ENCODE data around the gene FAM170B. TPM values are rescaled to one million over a fixed set of nuclear protein-coding genes. Genes with fewer than 3 reads are reported as not detected.

The FAM170B gene
- total RNA-seq, 1 experiment from 2014 or later: not detected

DNA sequence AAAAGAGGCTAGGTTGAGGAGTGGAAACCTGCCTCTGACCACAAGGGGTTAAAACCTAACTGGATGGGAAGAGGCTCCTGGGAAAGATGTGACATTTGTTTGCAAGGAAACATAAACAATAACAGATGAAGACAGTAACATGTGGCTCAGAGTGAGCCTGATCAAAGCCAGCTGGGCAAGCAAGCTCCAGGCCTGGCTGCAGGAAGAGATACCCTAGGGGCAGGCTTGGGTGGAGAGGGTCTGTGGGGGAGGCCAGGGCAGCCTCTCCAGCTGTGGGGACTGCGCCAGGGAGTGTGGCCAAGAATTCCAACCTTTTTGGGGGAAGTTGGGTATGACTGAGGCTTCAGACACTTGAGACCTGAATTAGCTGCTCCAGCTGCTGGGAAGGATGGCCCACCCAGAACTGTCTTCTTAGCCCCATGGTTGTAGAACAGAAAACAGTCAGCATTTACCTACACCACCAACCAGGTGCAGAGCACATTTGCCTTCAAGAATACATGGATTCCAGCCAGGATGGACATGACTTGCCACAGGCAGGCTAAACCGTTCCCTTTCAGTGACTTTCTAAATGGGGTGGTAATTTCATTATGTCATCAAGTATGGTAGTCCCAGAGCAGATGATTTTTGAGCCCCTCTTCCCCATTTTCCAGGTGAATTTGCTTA lies 10.4 kb upstream of the FAM170B start (continued):
- no peak for TF ChIP-seq E2F5 (CRISPR knock-in tag; IDR thresholded peaks at IDR 0.05)
- TF ChIP-seq, protein P1, sequence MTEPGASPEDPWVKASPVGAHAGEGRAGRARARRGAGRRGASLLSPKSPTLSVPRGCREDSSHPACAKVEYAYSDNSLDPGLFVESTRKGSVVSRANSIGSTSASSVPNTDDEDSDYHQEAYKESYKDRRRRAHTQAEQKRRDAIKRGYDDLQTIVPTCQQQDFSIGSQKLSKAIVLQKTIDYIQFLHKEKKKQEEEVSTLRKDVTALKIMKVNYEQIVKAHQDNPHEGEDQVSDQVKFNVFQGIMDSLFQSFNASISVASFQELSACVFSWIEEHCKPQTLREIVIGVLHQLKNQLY (CRISPR knock-in tag; IDR thresholded peaks at IDR 0.05): no peak
- TF ChIP-seq EMX1 (CRISPR knock-in tag; IDR thresholded peaks at IDR 0.05): no peak

DNA sequence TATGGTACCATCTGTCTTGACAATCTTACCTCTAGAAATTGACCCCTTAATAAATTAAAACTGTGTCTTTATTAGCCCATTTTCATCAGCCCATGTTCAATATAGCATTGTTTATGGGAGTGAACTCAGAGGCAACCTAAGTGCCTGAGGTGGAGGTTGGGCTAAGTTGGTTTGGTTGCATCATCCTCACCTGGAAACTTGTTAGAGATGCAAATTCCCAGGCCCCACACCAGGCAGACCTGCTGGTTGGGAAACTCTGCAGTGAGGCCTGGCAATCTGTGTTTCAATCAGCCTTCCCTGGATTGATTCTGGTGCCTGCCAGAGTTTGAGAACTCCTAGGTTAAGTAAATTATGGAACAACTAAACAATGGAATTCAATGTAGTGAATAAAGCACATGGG lies 9.4 kb upstream of the FAM170B start:
- peaks cover 25% of the 10 kb centered on the region for H3K4me1 Mint-ChIP-seq
- peak overlapping the region; percentile 71 for H3K27ac Mint-ChIP-seq
- DNase-seq (ENCODE audit: low spot score) (peak; percentile 46), ATAC-seq (peak; percentile 93)
- POLR2A ChIA-PET: no interaction called here
- CTCF ChIA-PET: interaction anchor here (1.0 kb wide), 1 partner anchor 18 kb away, joined by 3 read pairs; no protein-coding TSS in a partner anchor
- peaks cover 20% of the 10 kb centered on the region for H3K9me3 Mint-ChIP-seq
- peaks cover 5% of the 10 kb centered on the region for H3K36me3 Mint-ChIP-seq
- TF ChIP-seq ZNF317 (CRISPR knock-in tag; IDR thresholded peaks at IDR 0.05; ENCODE audit: borderline replicate concordance, low read depth) (no peak), MAX (CRISPR knock-in tag; IDR thresholded peaks at IDR 0.05) (peak; percentile 33; the same call in 1 of the 2 replicates), JUN (CRISPR knock-in tag; IDR thresholded peaks at IDR 0.05) (no peak), FOXK1 (CRISPR knock-in tag; IDR thresholded peaks at IDR 0.05) (no peak), ZNF396 (CRISPR knock-in tag; IDR thresholded peaks at IDR 0.05; ENCODE audit: borderline replicate concordance) (no peak), ZNF263 (CRISPR knock-in tag; IDR thresholded peaks at IDR 0.05; ENCODE audit: low read depth) (no peak), ATF3 (CRISPR knock-in tag; conservative IDR thresholded peaks at IDR 0.05) (peak; percentile 72; the same call in 1 of the 2 replicates)
- TF ChIP-seq, protein P2, sequence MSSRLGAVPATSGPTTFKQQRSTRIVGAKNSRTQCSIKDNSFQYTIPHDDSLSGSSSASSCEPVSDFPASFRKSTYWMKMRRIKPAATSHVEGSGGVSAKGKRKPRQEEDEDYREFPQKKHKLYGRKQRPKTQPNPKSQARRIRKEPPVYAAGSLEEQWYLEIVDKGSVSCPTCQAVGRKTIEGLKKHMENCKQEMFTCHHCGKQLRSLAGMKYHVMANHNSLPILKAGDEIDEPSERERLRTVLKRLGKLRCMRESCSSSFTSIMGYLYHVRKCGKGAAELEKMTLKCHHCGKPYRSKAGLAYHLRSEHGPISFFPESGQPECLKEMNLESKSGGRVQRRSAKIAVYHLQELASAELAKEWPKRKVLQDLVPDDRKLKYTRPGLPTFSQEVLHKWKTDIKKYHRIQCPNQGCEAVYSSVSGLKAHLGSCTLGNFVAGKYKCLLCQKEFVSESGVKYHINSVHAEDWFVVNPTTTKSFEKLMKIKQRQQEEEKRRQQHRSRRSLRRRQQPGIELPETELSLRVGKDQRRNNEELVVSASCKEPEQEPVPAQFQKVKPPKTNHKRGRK (CRISPR knock-in tag; IDR thresholded peaks at IDR 0.05; ENCODE audit: borderline replicate concordance): no peak
- H3K4me3 Mint-ChIP-seq: no peak overlapping the region
- H3K27me3 Mint-ChIP-seq (ENCODE audit: low read depth): no peaks in the 10 kb centered on the region

GRCh38 chr10:49141541-49142332 lies 7.9 kb upstream of the FAM170B start:
- POLR2A ChIA-PET: no interaction called here
- DNase-seq (ENCODE audit: low spot score) (no peak), ATAC-seq (no peak)
- Mint-ChIP-seq H3K27ac (no peak overlapping the region), H3K36me3 (0 out of 2 replicates have a peak, but pooled peaks cover 2% of the 10 kb centered on the region), H3K4me1 (peaks cover 30% of the 10 kb centered on the region), H3K9me3 (peaks cover 19% of the 10 kb centered on the region), H3K4me3 (no peak overlapping the region), H3K27me3 (ENCODE audit: low read depth) (no peaks in the 10 kb centered on the region)
- CTCF ChIA-PET: no interaction called here
- TF ChIP-seq ZNF138 (CRISPR knock-in tag; conservative IDR thresholded peaks at IDR 0.05) (no peak), SP1 (CRISPR knock-in tag; conservative IDR thresholded peaks at IDR 0.05) (no peak), FOXJ3 (CRISPR knock-in tag; IDR thresholded peaks at IDR 0.05; ENCODE audit: borderline replicate concordance) (no peak), HMGA2 (CRISPR knock-in tag; IDR thresholded peaks at IDR 0.05) (no peak), USF1 (CRISPR knock-in tag; IDR thresholded peaks at IDR 0.05) (no peak), TEAD4 (CRISPR knock-in tag; IDR thresholded peaks at IDR 0.05) (no peak), PRDM15 (CRISPR knock-in tag; IDR thresholded peaks at IDR 0.05) (no peak), ZNF671 (CRISPR knock-in tag; IDR thresholded peaks at IDR 0.05) (no peak)
- TF ChIP-seq, protein P1 (CRISPR knock-in tag; IDR thresholded peaks at IDR 0.05): no peak
- TF ChIP-seq, protein P3, sequence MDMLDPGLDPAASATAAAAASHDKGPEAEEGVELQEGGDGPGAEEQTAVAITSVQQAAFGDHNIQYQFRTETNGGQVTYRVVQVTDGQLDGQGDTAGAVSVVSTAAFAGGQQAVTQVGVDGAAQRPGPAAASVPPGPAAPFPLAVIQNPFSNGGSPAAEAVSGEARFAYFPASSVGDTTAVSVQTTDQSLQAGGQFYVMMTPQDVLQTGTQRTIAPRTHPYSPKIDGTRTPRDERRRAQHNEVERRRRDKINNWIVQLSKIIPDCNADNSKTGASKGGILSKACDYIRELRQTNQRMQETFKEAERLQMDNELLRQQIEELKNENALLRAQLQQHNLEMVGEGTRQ (CRISPR knock-in tag; IDR thresholded peaks at IDR 0.05): no peak
